ENCODE data around the gene ZNF26.
"Not testable (repeated sequence)": the region's sequence is repeated elsewhere in the genome, so short reads cannot be mapped to it uniquely, and the experiment has no call there.

ZNF26 gene

DNA sequence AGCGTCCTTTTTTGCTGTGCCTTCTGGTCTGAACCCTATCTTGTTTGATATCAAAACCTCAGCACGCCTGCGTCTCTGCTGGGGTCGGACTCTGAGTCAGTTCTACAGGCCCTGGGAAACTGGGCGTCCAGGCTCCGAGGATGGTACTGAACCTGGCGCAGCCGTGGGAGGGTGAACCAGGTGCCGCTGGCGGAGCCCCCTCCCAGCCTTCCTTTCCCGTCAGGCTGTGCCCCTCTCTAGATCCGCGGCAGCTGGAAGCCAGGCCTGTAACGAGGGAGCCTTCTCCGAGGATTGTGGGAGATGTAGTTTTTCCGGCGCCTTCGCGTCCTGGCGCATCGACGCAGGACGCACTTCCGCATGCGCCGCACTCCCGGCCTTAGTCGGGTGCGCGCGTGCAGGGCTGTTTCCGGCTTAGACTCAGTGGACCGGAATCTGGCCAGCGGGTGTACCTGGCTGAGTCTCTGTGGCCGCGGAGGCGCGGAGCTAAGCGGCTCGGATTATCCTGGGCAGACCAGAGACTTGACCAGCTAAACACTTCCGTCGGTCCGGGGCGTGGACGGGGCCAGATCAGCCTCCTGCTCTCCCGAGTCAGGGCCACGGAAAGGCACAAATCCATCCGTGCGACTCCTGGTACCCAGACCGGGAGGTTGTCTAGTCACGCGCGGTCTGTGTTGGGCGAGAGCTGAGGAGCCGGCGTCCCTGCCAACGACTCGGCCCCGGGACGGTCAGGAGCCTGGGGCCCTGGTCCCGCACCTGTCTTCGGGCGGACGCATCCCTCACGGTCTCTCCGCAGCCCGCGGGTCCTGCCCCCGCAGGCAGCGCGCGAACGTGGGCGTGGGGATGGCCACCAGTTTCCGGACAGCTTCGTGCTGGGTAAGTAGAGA lies at the start of gene ZNF26:
ZNF26 (plus strand) TSS at position 367 of the 884 bp plus-strand sequence; CDS start at position 841, 474 bp downstream.
- DNase-seq, result peak; percentile 95

DNA sequence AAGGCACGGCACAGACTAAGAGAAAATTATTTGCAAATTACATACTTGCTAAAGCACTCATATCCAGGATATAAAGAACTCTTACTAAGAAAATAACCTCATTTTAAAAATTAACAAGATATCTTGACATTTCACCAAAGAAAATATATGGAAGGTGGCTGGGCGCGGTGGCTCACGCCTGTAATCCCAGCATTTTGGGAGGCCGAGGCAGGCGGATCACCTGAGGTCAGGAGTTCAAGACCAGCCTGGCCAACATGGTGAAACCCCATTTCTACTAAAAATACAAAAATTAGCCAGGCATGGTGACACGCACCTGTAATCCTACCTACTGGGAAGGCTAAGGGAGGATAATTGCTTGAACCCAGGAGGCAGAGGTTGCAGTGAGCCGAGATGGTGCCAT lies 49.2 kb upstream of the ZNF26 start:
- not testable (repeated sequence) for DNase-seq

DNA sequence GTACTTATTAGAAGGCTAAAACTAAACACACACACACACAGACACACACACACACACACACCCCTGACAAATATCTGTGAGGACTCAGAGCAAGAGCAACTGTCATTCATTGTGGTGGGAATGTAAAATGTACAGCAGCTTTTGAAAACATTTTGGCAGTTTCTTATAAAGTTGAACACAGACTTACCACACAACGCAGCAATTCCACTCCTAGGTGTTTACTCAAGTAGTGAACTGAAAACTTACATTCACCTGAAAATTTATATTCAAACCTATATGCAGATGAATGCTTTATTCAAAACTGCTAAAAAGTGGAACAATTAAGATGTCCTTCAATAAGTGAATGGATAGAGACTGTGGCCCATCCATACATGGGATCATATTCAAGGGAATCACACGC lies 48.7 kb upstream of the ZNF26 start:
- DNase-seq, result no peak

DNA sequence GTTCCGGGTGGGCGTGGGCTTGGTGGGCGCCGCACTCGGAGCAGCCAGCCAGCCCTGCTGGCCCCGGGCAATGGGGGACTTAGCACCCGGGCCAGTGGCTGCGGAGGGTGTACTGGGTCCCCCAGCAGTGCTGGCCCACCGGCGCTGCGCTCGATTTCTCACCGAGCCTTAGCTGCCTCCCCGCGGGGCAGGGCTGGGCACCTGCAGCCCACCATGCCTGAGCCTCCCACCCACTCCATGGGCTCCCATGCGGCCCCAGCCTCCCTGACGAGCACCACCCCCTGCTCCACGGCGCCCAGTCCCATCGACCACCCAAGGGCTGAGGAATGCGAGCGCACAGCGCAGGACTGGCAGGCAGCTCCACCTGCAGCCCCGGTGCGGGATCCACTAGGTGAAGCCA lies 47.4 kb upstream of the ZNF26 start:
- DNase-seq, result not testable (repeated sequence)

DNA sequence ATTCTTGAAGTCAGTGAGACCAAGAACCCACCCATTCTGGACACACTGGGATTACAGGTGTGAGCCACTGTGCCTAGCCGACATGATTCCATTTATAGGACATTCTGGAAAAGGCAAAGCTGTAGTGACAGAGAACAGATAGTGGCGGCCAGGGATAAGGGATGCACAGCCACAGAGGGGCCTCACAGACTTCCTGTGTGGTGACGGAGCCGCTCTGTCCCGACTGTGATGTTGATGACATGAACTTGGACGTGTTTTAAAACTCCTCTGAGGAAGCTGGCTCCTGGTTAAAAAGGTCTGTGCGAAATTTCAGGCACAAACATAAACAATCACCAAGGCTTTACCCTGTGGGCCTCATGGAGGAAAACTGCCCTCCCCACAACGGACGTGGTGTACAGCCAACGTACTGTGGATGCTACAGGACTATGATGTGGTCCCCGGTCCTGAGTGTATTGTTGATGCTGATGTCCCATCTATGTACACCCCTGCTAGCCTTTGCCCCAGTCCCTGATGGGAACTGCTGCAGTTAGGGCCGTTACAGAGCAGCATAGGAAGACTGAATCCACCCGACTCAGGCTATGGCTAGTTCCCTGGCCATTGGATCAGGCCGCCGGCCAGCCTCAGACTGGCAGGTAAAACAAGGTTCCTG lies 46.0 kb upstream of the ZNF26 start:
- no peak for DNase-seq

- DNase-seq, result no peak
Observed at GRCh38 chr12:132941336-132941954, 44.7 kb upstream of the ZNF26 start.

DNA sequence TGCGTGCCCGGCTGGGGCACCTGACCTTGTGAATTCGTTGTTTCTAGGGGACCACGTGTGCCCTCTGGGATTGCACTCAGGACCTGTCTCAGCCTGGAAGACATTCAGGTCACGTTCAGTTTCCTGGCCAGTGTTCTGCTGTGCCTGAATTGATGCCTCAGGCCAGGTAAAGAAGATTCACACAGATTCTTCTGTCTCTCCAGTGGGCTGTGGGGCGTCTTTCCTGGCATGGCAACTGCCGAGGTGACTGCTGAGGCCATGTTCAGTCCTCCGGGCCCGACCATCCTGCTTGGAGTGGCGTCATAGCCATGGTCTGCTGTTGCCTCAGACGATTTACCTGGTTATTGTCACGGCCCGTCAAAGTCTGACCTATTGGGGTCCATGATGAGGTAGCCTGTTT lies 43.6 kb upstream of the ZNF26 start:
- DNase-seq, result no peak

DNA sequence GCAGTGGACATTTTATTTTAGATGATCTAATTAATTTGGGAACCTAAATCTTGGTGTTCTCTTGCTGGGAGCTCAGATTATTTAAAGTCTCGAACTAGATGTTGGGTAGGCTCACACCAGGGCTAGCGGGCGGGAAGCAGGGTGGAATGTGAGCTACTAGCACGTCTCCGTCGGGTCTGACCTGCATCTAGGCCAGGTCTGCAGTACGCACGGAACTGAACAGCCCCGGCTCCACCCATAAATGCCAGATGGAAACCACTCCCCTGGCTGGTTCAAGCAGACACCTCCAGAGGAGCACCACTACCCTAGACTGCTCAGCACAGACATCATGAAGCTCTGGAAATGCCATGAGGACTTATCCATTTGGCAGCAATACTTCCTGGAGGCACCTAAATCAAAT lies 40.4 kb upstream of the ZNF26 start:
- no peak for DNase-seq

GRCh38 chr12:132946246-132946820 lies 39.8 kb upstream of the ZNF26 start:
- no peak for DNase-seq

GRCh38 chr12:132948146-132949066 lies 37.8 kb upstream of the ZNF26 start:
- no peak for DNase-seq

GRCh38 chr12:132949936-132950837 lies 36.0 kb upstream of the ZNF26 start:
- no peak for DNase-seq

- no peak for DNase-seq
Observed at GRCh38 chr12:132950844-132951535, 35.2 kb upstream of the ZNF26 start.

GRCh38 chr12:132951649-132952048 lies 34.5 kb upstream of the ZNF26 start:
- DNase-seq, result no peak

DNA sequence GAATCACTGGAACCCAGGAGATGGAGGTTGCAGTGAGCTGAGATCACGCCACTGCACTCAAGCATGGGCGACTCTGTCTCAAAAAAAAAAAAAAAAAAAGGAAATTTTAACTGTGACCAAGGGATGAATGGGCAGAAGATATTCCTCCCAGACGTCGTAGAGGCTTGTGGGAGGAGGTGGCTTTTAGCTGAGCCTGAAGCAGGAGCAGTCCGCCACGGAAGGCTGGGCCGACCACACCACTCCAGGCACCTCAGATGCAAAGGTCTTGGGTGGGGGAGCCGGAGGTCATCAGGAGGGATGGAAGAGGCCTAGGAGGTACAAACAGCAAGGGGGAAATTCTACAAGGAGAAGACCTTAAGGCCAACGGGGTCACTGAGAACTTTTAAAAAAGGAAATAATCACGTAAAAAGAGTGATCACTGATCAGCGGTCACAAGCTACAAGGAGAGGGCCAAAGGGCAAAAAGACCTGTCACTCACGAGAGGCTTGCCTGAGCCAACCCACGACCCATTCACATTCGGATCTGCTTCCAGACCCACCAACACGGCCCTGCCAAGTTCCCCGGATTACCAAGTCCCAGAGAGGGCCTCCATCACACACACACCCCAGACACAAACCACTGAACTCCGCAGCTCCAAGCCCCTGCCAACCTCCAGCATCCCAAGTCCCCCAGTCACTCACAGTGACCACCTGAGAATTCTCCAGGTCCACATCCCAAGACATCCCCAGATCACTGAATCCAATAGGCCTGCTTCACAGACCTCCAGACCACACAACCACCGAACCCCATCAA lies 33.6 kb upstream of the ZNF26 start:
- no peak for DNase-seq

DNA sequence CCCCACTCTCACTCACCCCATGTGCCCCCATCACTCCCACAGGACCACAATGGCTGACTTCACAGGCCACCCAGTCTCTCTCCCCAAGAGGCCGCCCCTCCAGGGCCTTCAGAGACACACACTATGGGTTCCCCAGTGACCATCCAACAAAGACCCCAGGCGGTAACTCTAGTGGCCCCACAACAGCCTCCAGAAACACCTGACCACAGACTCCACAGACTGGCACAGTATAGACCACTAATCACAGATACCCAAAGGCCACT lies 33.1 kb upstream of the ZNF26 start:
- DNase-seq, result no peak

DNA sequence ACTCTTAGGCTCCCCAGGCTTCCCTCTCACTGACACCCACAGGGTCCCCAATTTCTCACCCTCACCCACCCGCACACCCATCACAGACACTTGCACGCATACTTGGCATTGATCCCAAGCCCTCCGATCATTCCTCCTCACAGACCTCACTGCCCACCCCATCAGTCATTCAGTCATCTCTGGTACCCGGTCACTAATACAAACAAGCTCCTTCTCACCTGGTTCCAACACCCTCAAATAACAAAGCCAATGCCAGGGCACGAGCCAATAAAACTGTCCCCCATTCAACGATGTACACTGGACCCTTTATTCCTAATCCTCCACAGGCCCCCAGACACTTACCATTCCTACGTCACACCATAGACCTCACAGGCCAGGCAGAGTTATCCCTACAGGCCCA lies 32.4 kb upstream of the ZNF26 start:
- DNase-seq, result no peak

DNA sequence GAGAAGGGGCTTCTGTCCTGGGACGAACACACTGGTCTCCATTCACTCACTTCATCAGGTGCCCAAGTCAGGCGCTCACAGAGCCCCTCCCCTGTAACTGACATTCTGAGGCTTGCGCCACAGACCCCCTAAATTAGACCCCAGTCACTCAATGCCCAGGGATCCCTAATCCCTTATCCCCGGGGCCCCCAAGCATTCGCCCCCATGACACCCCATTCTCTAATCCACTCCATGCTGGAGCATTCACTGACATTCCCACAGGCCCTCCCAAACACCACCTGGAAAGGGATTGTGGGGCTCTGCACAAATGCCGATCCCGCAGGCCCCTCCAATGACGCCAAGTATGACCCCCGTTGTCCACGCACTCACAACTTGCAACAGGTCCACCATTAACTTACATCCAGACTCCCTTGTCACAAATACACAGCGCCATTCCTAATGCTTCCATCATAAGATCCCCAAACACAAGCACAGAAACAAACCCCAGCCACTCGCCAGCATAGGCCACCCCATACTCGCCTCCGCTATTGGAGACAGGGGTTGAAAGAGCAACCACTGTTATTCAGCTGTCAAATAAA lies 31.6 kb upstream of the ZNF26 start:
- no peak for DNase-seq

DNA sequence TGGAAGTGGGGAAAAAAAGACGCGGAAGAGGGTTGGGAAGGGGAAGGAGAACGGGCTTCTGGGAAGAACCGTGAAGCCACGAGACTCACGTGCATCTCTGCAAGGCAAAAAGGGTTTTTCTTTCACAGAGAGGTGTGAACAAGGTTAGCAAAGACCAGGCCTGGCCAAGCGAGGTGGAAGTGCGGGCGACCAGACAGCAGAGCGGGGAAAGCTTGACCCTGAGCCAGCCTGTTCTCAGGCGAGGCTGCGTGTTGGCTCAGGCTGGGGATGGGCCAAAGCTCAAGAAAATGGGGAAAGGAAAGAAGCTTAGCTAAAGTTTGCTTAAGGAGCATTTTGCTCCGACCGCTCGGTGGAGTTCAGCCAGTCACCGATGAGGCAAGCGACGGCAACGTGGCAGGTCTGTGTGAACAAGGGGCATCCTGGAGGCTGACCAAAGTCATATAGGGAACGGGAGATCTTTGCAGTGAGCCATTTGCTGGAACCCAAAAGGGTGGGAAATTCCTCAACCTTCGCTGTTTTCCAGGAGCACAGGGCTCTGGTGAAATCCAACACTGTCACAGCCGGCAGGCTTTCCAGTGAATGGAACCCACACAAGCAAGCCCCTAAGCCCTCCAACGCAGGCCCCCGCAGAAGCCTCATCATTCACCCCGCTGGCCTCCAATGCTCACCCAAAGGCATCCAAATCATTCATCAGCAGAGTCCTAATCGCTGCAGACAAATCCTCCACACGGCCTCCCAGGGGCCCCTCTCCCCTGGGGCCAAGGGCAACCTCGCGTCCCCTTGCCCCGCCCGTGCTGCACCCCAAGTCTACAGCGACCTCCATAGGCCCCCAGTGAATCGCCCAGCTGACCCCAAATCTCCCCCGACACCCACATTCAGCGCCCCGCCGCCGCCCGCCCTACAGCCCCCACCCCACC lies 30.8 kb upstream of the ZNF26 start:
- peak; percentile 63 for DNase-seq
